ENCODE data around the gene SNTA1.

DNA sequence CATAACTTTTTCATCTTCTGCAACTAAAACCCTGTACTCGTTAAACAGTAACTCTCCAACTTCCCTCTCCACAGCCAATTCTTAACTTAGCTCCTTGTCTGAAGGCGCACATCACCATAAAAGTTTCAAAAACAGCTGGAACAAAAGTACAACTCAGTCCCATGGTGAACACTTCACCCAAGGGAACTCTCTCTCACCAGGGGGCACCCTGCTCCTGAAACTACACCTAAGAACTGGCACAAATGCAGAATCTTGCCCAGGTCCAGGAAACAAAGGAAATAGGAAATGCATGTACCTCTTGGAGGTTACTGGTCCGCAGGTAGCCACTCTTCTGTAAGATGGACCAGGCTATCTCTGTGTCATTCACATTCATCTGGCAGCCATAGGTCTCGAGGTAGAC lies 48.8 kb downstream of the SNTA1 start:
- TF ChIP-seq CTCF (conservative IDR thresholded peaks at IDR 0.05; ENCODE audit: low read depth in 2 of 2): no peak
- no peak for TF ChIP-seq CREB1 (CRISPR knock-in tag; IDR thresholded peaks at IDR 0.05; ENCODE audit: low read depth)
- no peak for TF ChIP-seq EZH2 (IDR thresholded peaks at IDR 0.05; ENCODE audit: low read depth, unreplicated experiment)
- no peak for TF ChIP-seq ETS1 (IDR thresholded peaks at IDR 0.05)
- no peak for TF ChIP-seq JUNB (IDR thresholded peaks at IDR 0.05; ENCODE audit: unreplicated experiment)
- TF ChIP-seq, protein P1, sequence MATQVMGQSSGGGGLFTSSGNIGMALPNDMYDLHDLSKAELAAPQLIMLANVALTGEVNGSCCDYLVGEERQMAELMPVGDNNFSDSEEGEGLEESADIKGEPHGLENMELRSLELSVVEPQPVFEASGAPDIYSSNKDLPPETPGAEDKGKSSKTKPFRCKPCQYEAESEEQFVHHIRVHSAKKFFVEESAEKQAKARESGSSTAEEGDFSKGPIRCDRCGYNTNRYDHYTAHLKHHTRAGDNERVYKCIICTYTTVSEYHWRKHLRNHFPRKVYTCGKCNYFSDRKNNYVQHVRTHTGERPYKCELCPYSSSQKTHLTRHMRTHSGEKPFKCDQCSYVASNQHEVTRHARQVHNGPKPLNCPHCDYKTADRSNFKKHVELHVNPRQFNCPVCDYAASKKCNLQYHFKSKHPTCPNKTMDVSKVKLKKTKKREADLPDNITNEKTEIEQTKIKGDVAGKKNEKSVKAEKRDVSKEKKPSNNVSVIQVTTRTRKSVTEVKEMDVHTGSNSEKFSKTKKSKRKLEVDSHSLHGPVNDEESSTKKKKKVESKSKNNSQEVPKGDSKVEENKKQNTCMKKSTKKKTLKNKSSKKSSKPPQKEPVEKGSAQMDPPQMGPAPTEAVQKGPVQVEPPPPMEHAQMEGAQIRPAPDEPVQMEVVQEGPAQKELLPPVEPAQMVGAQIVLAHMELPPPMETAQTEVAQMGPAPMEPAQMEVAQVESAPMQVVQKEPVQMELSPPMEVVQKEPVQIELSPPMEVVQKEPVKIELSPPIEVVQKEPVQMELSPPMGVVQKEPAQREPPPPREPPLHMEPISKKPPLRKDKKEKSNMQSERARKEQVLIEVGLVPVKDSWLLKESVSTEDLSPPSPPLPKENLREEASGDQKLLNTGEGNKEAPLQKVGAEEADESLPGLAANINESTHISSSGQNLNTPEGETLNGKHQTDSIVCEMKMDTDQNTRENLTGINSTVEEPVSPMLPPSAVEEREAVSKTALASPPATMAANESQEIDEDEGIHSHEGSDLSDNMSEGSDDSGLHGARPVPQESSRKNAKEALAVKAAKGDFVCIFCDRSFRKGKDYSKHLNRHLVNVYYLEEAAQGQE (IDR thresholded peaks at IDR 0.05; ENCODE audit: unreplicated experiment): no peak
- TF ChIP-seq, protein P2, sequence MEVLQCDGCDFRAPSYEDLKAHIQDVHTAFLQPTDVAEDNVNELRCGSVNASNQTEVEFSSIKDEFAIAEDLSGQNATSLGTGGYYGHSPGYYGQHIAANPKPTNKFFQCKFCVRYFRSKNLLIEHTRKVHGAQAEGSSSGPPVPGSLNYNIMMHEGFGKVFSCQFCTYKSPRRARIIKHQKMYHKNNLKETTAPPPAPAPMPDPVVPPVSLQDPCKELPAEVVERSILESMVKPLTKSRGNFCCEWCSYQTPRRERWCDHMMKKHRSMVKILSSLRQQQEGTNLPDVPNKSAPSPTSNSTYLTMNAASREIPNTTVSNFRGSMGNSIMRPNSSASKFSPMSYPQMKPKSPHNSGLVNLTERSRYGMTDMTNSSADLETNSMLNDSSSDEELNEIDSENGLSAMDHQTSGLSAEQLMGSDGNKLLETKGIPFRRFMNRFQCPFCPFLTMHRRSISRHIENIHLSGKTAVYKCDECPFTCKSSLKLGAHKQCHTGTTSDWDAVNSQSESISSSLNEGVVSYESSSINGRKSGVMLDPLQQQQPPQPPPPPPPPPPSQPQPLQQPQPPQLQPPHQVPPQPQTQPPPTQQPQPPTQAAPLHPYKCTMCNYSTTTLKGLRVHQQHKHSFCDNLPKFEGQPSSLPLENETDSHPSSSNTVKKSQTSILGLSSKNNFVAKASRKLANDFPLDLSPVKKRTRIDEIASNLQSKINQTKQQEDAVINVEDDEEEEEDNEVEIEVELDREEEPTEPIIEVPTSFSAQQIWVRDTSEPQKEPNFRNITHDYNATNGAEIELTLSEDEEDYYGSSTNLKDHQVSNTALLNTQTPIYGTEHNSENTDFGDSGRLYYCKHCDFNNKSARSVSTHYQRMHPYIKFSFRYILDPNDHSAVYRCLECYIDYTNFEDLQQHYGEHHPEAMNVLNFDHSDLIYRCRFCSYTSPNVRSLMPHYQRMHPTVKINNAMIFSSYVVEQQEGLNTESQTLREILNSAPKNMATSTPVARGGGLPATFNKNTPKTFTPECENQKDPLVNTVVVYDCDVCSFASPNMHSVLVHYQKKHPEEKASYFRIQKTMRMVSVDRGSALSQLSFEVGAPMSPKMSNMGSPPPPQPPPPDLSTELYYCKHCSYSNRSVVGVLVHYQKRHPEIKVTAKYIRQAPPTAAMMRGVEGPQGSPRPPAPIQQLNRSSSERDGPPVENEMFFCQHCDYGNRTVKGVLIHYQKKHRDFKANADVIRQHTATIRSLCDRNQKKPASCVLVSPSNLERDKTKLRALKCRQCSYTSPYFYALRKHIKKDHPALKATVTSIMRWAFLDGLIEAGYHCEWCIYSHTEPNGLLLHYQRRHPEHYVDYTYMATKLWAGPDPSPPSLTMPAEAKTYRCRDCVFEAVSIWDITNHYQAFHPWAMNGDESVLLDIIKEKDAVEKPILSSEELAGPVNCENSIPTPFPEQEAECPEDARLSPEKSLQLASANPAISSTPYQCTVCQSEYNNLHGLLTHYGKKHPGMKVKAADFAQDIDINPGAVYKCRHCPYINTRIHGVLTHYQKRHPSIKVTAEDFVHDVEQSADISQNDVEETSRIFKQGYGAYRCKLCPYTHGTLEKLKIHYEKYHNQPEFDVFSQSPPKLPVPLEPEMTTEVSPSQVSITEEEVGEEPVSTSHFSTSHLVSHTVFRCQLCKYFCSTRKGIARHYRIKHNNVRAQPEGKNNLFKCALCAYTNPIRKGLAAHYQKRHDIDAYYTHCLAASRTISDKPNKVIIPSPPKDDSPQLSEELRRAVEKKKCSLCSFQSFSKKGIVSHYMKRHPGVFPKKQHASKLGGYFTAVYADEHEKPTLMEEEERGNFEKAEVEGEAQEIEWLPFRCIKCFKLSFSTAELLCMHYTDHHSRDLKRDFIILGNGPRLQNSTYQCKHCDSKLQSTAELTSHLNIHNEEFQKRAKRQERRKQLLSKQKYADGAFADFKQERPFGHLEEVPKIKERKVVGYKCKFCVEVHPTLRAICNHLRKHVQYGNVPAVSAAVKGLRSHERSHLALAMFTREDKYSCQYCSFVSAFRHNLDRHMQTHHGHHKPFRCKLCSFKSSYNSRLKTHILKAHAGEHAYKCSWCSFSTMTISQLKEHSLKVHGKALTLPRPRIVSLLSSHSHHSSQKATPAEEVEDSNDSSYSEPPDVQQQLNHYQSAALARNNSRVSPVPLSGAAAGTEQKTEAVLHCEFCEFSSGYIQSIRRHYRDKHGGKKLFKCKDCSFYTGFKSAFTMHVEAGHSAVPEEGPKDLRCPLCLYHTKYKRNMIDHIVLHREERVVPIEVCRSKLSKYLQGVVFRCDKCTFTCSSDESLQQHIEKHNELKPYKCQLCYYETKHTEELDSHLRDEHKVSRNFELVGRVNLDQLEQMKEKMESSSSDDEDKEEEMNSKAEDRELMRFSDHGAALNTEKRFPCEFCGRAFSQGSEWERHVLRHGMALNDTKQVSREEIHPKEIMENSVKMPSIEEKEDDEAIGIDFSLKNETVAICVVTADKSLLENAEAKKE (CRISPR knock-in tag; IDR thresholded peaks at IDR 0.05): no peak
- TF ChIP-seq ZNF331 (CRISPR knock-in tag; IDR thresholded peaks at IDR 0.05; ENCODE audit: low read depth): no peak
- TF ChIP-seq POLR2AphosphoS5 (IDR thresholded peaks at IDR 0.05; ENCODE audit: low read depth): no peak
- TF ChIP-seq ZNF114 (CRISPR knock-in tag; IDR thresholded peaks at IDR 0.05): no peak
- TF ChIP-seq NANOG (IDR thresholded peaks at IDR 0.05; ENCODE audit: borderline replicate concordance): no peak

All from GM23338 (cell line).